Common myeloid progenitor, CD34-positive (primary cell): Measurements from ENCODE around the gene HDAC4.

Source experiments
- CTCF ChIA-PET: fragments of 350-600 bp; sonication (Branson Sonifier 250); formaldehyde crosslinking; loops from one replicate; lab custom pipeline; 2021; ENCODE audit warnings: antibody characterized with exemption; lab: Charles Lee
- POLR2A ChIA-PET: fragments of 350-600 bp; sonication (Branson Sonifier 250); formaldehyde crosslinking; loops from one replicate; lab custom pipeline; 2021; ENCODE audit warnings: antibody characterized with exemption; lab: Charles Lee
- DNase-seq, 3 donors: peaks; one replicate each; pipeline versions ENCODE4 v3.0.0 to v3.0.0-alpha.2; 2013
- H3K27ac ChIP-seq, 2 experiments: 1 replicate in 1 of 2; 2 replicates in 1 of 2; pipeline ENCODE4 v1.7.0; 2013; ENCODE audit warnings: inconsistent platforms in 2 of 2, low read length in 2 of 2, mild to moderate bottlenecking in 2 of 2, low read depth in 1 of 2, moderate library complexity in 1 of 2; ENCODE audit not compliant: severe bottlenecking in 2 of 2, insufficient read depth in 1 of 2, poor library complexity in 1 of 2
- H3K27me3 ChIP-seq, 5 experiments: replicated peaks in 2 of 5; 1 replicate in 3 of 5; 2 replicates in 2 of 5; pipeline versions ENCODE4 v1.6.1 to v1.7.0; 2013; ENCODE audit warnings: low read length in 4 of 5, mild to moderate bottlenecking in 2 of 5, moderate library complexity in 2 of 5, inconsistent platforms in 1 of 5; ENCODE audit not compliant: insufficient read depth in 5 of 5, control insufficient read depth in 4 of 5
- H3K36me3 ChIP-seq, 4 experiments: 1 replicate in 2 of 4; 2 replicates in 2 of 4; pipeline versions ENCODE4 v1.6.1 to v1.7.0; 2013; ENCODE audit warnings: low read length in 3 of 4, control low read depth in 1 of 4, mild to moderate bottlenecking in 1 of 4; ENCODE audit not compliant: control insufficient read depth in 4 of 4, insufficient read depth in 4 of 4
- H3K4me1 ChIP-seq, 4 experiments: 1 replicate in 3 of 4; 2 replicates in 1 of 4; pipeline versions ENCODE4 v1.6.1 to v1.7.1; 2013; ENCODE audit warnings: low read length in 3 of 4, mild to moderate bottlenecking in 3 of 4, control low read depth in 1 of 4, inconsistent platforms in 1 of 4, moderate library complexity in 1 of 4; ENCODE audit not compliant: control insufficient read depth in 4 of 4, insufficient read depth in 4 of 4; ENCODE audit errors: control extremely low read depth in 1 of 4
- H3K4me3 ChIP-seq, 7 experiments: 1 replicate in 4 of 7; 2 replicates in 3 of 7; pipeline versions ENCODE4 v1.5.1 to v1.7.0; 2013; ENCODE audit warnings: mild to moderate bottlenecking in 7 of 7, low read length in 6 of 7, moderate library complexity in 6 of 7, inconsistent platforms in 2 of 7, low read depth in 2 of 7, control low read depth in 1 of 7; ENCODE audit not compliant: insufficient read depth in 4 of 7, control insufficient read depth in 1 of 7; ENCODE audit errors: extremely low read depth in 1 of 7
- H3K9me3 ChIP-seq, 5 experiments: 1 replicate in 4 of 5; 2 replicates in 1 of 5; pipeline versions ENCODE4 v1.6.1 to v1.7.1; 2013; ENCODE audit warnings: low read length in 4 of 5, mild to moderate bottlenecking in 2 of 5, inconsistent platforms in 1 of 5, low read depth in 1 of 5, moderate library complexity in 1 of 5; ENCODE audit not compliant: control insufficient read depth in 4 of 5, insufficient read depth in 2 of 5; ENCODE audit errors: control extremely low read depth in 1 of 5
- WGBS: methylation state at CpG from one replicate; pipeline ENCODE4 v1.1.5; 2013; ENCODE audit not compliant: insufficient coverage; 5-methylcytosine and 5-hydroxymethylcytosine counted together

The HDAC4 gene

DNA sequence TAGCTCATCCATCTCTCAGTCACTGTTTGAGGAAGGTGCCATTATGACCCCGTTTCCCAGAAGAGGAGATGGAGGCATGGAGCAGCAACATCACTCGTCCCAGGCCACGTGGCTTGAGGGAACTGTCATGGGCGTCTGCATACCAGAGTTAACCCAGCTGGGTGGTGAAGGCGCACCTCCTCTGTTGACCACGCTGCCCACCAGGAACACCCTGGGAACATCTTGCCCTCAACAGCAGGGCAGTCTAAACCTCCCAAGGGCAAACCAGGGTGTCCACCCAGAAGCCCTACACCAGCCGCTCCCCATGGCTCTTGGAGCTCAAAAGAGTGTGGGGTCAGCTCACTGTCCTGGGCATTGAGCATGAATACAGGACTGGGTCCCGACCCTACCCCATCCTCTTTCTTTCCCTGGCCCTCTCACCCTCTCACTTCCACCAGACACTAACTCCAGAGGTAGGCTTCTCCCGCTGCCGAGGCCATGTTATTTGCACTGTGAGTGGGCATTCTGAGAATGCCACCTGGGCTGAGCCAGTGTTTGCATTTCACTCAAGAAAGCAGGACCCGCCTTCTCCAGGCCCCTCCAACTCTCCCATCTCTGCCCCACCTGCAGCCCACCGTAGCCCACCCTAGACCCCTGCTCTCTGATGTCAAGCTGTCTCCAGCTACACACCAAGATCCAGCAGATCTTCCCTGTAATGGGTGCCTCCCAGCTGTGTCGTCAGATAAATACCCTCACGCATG is 259.6 kb downstream of the HDAC4 start:
- 99% methylated on average over 14 of the region's 14 CpGs for WGBS
- DNase-seq = no peak
- no peaks in the 10 kb centered on the region for H3K27me3 ChIP-seq
- no peak overlapping the region for H3K27ac ChIP-seq
- peaks cover 3 to 52% (median 23%) of the 10 kb centered on the region in 4 experiments for H3K36me3 ChIP-seq
- no peaks in the 10 kb centered on the region for H3K4me1 ChIP-seq
- no peak overlapping the region for H3K4me3 ChIP-seq
- POLR2A ChIA-PET = no interaction called here
- CTCF ChIA-PET = no interaction called here
- no peaks in the 10 kb centered on the region for H3K9me3 ChIP-seq

DNA sequence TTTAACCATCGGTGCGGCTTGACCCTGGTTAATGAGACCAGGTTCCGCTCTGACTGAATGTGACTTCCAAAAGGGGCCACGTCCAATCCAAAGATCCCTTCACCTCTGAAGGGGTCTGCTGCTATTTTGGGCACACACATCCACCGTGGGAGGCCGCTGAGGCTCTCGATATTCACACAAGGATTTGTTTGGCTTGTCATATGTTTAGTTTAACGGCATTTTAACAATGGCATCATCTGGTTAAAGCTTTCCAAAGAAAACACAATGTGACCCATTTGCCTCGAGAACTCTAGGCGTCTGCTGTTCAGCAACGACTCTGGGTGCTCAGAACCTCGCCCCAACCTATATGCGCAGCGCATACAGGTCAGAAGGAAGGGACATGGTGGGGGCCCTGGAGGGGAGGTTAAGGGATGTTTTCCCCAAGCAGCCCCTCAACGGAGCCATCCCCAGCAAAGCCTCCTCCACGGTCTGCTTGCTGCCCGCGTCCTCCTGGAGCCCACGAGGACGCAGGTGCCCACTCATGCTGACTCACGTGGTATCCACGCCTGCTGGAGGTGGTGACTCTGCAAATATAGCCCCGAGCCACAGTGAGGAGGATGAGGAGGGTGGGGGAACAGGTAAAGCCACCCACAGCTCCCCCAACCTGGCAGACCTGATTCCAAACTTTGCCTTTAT is 260.3 kb downstream of the HDAC4 start:
- Histone ChIP-seq H3K36me3 (peaks cover 5 to 53% (median 23%) of the 10 kb centered on the region in 4 experiments), H3K27me3 (no peaks in the 10 kb centered on the region), H3K4me3 (no peak overlapping the region), H3K4me1 (no peaks in the 10 kb centered on the region), H3K27ac (no peak overlapping the region), H3K9me3 (no peaks in the 10 kb centered on the region)
- ChIA-PET CTCF (no interaction called here), POLR2A (no interaction called here)
- no peak for DNase-seq
- 98% methylated on average over 23 of the region's 23 CpGs for WGBS

DNA sequence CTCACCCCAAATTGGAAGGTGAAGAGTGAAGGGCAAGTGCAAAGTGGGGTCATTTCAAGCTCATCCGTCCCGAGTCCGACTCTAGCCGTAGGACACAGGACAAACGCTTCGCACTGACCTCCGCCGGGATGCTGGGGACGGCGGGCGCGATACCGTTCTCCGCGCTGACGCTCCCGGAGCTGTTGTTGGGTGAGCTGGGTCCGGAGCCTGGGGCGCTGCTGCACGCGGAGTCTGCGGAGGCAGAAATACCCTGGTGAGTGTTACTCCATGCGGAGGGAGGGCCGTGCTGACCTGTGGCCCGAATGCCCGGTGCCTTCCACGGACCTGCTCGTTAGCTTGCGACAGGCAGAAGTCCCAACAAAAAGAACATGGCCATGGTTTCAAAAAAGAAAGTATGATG is 261.3 kb downstream of the HDAC4 start:
- H3K27me3 ChIP-seq = no peaks in the 10 kb centered on the region
- H3K4me3 ChIP-seq = no peak overlapping the region
- no peak overlapping the region for H3K27ac ChIP-seq
- ChIA-PET CTCF (no interaction called here), POLR2A (no interaction called here)
- peaks cover 7 to 50% (median 23%) of the 10 kb centered on the region in 4 experiments for H3K36me3 ChIP-seq
- no peaks in the 10 kb centered on the region for H3K9me3 ChIP-seq
- WGBS = 97% methylated on average over 29 of the region's 29 CpGs
- H3K4me1 ChIP-seq = no peaks in the 10 kb centered on the region
- no peak for DNase-seq

DNA sequence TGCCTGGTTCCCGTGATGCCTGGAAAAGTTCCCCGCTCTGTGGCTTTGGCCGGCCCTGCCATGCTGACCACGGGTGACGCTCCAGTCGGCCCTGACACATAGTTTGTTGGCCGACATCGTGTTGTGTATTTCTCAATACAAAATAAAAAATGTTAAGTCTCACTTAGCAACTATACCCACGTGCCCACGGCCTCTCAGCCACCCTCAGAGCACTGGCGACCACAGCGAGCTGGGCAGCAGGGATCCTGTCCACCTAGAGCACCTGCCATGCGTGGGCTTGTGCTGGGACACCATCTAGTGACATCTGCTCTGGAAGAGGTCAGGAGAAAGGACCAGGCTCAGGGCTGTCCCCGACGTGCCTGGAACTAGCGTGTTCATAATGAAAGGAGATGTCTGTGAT is 261.7 kb downstream of the HDAC4 start:
- Histone ChIP-seq H3K36me3 (peaks cover 11 to 50% (median 23%) of the 10 kb centered on the region in 4 experiments), H3K9me3 (no peaks in the 10 kb centered on the region), H3K4me1 (no peaks in the 10 kb centered on the region), H3K4me3 (no peak overlapping the region), H3K27me3 (no peaks in the 10 kb centered on the region), H3K27ac (no peak overlapping the region)
- CTCF ChIA-PET = no interaction called here
- POLR2A ChIA-PET = no interaction called here
- WGBS = 99% methylated on average over 12 of the region's 16 CpGs
- DNase-seq = no peak

DNA sequence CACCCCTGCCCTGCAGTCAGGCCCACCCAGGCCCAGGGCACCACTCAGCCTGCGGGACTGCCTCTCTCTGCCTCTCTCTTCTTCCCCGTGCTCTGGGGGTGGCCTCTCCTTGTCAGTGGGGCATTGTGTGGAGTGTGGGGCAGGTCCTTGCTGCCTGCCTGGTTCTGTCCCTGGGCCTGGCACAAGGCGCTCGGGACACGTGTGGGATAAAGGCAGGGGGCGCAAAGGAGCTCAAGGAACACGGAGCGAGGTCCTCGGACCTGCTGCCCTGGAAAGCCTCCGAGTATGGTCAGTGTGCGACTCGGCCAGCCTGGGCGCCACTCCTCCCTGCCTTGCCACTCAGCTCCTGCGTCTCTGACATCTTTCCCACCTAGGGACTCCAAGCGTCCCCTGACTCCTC is 262.2 kb downstream of the HDAC4 start:
- Histone ChIP-seq H3K4me1 (no peaks in the 10 kb centered on the region), H3K4me3 (no peak overlapping the region), H3K27me3 (no peaks in the 10 kb centered on the region), H3K36me3 (peaks cover 12 to 53% (median 26%) of the 10 kb centered on the region in 4 experiments), H3K27ac (no peak overlapping the region), H3K9me3 (no peaks in the 10 kb centered on the region)
- POLR2A ChIA-PET = no interaction called here
- DNase-seq = no peak
- 97% methylated on average over 13 of the region's 15 CpGs for WGBS
- CTCF ChIA-PET = no interaction called here

DNA sequence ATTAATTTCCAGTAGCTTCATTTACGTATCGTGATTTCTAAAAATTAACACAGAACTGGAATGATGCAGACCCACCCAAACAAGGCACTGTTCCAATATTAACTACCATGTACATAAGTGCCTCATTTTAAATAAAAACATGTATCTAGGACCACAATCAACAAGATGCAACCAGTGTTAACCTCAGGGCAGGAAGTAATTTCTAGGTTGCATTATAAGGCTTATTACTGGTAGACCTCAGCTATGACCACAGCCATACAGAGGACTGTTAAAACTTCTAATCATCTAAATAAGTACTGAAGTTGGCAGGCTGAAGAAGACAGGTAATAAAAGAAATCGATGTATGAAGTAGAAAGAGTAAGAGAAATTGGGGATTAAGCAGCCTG is 262.9 kb downstream of the HDAC4 start:
- CTCF ChIA-PET = no interaction called here
- Histone ChIP-seq H3K27ac (no peak overlapping the region), H3K4me1 (no peaks in the 10 kb centered on the region), H3K27me3 (no peaks in the 10 kb centered on the region), H3K9me3 (no peaks in the 10 kb centered on the region), H3K36me3 (peaks cover 10 to 58% (median 25%) of the 10 kb centered on the region in 4 experiments), H3K4me3 (no peak overlapping the region)
- POLR2A ChIA-PET = no interaction called here
- 100% methylated on average over 3 of the region's 3 CpGs for WGBS
- DNase-seq = no peak

DNA sequence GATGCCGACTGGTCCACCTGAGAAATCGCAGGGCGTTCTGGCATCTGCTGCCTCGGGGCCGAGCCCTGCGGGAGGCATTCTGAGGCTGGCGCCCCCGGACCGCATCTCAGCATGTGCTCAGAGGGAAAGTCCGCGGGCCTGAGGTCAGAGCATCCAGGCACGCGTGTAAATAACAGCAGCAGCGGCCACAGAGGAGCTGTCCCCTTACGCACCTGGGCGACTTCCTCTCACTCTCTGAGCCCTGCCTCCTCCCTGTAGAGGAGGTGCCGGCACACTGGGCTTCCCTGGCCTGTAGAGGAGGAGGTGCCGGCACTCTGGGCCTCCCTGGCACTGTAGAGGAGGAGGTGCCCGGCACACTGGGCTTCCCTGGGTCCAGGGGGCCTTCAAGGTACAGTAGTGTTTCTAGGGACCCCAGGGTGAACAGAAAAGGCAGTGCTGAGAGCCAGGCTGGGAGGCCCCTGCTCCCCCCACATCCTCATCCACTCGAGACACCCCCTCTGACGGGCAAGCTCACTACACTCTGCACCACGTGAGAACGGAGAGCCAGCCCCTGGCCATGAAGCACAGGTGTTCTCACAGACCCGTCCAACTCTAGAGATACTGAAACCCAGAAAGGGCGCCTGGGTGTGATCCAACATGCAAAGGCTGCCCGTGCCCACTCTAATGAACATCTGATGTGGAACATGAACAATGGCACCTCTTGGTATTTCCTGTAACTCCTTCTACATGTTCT is 263.5 kb downstream of the HDAC4 start:
- WGBS = 96% methylated on average over 18 of the region's 26 CpGs
- Histone ChIP-seq H3K4me3 (no peak overlapping the region), H3K27ac (no peak overlapping the region), H3K4me1 (no peaks in the 10 kb centered on the region), H3K9me3 (no peaks in the 10 kb centered on the region), H3K27me3 (no peaks in the 10 kb centered on the region), H3K36me3 (peaks cover 10 to 62% (median 27%) of the 10 kb centered on the region in 4 experiments)
- POLR2A ChIA-PET = no interaction called here
- no peak for DNase-seq
- CTCF ChIA-PET = no interaction called here
